GM12878 (cell line): Measurements from ENCODE around the gene SAMSN1. TPM values are rescaled to one million over a fixed set of nuclear protein-coding genes. Genes with fewer than 3 reads are reported as not detected.

Source experiments
- ATAC-seq: fragments of 200-7000 bp; cut with Tn5 transposase; 3 replicates; pipeline ENCODE4 v1.9.1; 2020; ENCODE audit warnings: mild to moderate bottlenecking, moderate library complexity
- BruUV-seq: library from RNA; stranded (reverse); fragments of 400-500 nt; replicated peaks from 2 replicates; lab custom pipeline; 2021; lab: Mats Ljungman, UMichigan
- CTCF ChIA-PET: fragments of 300-600 bp; sonication (Branson Sonifier 250); formaldehyde crosslinking; extraction: SDS; loops from one replicate; lab custom pipeline; 2021; ENCODE audit warnings: inconsistent platforms; lab: Yijun Ruan, JAX
- POLR2A ChIA-PET: fragments of 350-600 bp; formaldehyde crosslinking; extraction: SDS; loops from one replicate; lab custom pipeline; 2021; ENCODE audit warnings: inconsistent platforms; lab: Charles Lee
- RAD21 ChIA-PET: fragments of 300-600 bp; sonication (Branson Sonifier 250); formaldehyde crosslinking; loops from one replicate; lab custom pipeline; 2023; ENCODE audit warnings: antibody characterized with exemption; ENCODE audit not compliant: unreplicated experiment; lab: Charles Lee
- SMC1A ChIA-PET: fragments of 300-600 bp; sonication (Branson Sonifier 250); formaldehyde crosslinking; loops from one replicate; lab custom pipeline; 2023; ENCODE audit not compliant: unreplicated experiment, uncharacterized antibody; lab: Charles Lee
- DNase-seq: peaks from one replicate; pipeline ENCODE4 v3.0.0-alpha.2; 2011; ENCODE audit warnings: low read depth, low spot score
- FAIRE-seq: peaks from 3 replicates; lab custom pipeline; 2011; peaks lifted over from hg19 to GRCh38; lab: Jason Lieb, UNC
- H2AFZ ChIP-seq: 2 replicates; pipeline ENCODE4 v1.6.0; 2011; ENCODE audit warnings: low read depth, low read length, control low read depth; ENCODE audit not compliant: control insufficient read depth
- H3K27ac ChIP-seq: 2 replicates; pipeline ENCODE4 v1.5.1; 2011; ENCODE audit warnings: control low read depth; ENCODE audit not compliant: control insufficient read depth, insufficient read depth
- H3K27me3 ChIP-seq, 2 experiments: replicated peaks in 1 of 2; 2 replicates each; pipeline versions ENCODE4 v1.6.0 to v1.6.1; 2011; ENCODE audit warnings: low read length in 1 of 2; ENCODE audit not compliant: control insufficient read depth in 2 of 2, insufficient read depth in 2 of 2
- H3K36me3 ChIP-seq, 2 experiments: 2 replicates each; pipeline ENCODE4 v1.5.1; 2011; ENCODE audit warnings: low read length in 1 of 2; ENCODE audit not compliant: control insufficient read depth in 2 of 2, insufficient read depth in 2 of 2
- H3K4me1 ChIP-seq: 2 replicates; pipeline ENCODE4 v1.6.1; 2011; ENCODE audit warnings: mild to moderate bottlenecking, low read length, moderate library complexity, mixed read lengths; ENCODE audit not compliant: control insufficient read depth, insufficient read depth
- H3K4me2 ChIP-seq: 2 replicates; pipeline ENCODE4 v1.6.0; 2011; ENCODE audit warnings: control low read depth; ENCODE audit not compliant: control insufficient read depth, insufficient read depth
- H3K4me3 ChIP-seq: fragments of 200-600 bp; sonication (generic); 2 replicates; pipeline ENCODE4 v1.5.1; 2016
- H3K79me2 ChIP-seq: 2 replicates; pipeline ENCODE4 v1.6.0; 2011; ENCODE audit warnings: low read length; ENCODE audit not compliant: control insufficient read depth, insufficient read depth
- H3K9ac ChIP-seq: 2 replicates; pipeline ENCODE4 v1.8.0; 2011; ENCODE audit warnings: low read length, control low read depth, mixed read lengths; ENCODE audit not compliant: control insufficient read depth, insufficient read depth
- H3K9me3 ChIP-seq: replicated peaks from 3 replicates; pipeline ENCODE4 v1.5.1; 2011; ENCODE audit warnings: mild to moderate bottlenecking, low read length; ENCODE audit not compliant: control insufficient read depth, insufficient read depth
- H4K20me1 ChIP-seq: 2 replicates; pipeline ENCODE4 v1.6.0; 2011; ENCODE audit not compliant: control insufficient read depth, insufficient read depth
- CREB1 ChIP-seq: IDR thresholded peaks from 2 replicates; pipeline ENCODE4 v1.6.1; 2012; ENCODE audit warnings: low read depth, mild to moderate bottlenecking, inconsistent platforms
- HSF1 ChIP-seq: fragments of 150-350 bp; IDR thresholded peaks from 2 replicates; pipeline ENCODE4 v1.6.1; 2014; ENCODE audit warnings: mild to moderate bottlenecking, low read depth, low read length
- LARP7 ChIP-seq: fragments of 450-650 bp; IDR thresholded peaks from 2 replicates; pipeline ENCODE4 v1.6.1; 2017; ENCODE audit warnings: mild to moderate bottlenecking
- PKNOX1 ChIP-seq: fragments of 450-650 bp; IDR thresholded peaks from 2 replicates; pipeline ENCODE4 v1.6.1; 2016; ENCODE audit warnings: mild to moderate bottlenecking
- SKIL ChIP-seq: fragments of 450-650 bp; IDR thresholded peaks from 2 replicates; pipeline ENCODE4 v1.6.1; 2017; ENCODE audit warnings: mild to moderate bottlenecking, low read depth, inconsistent platforms; ENCODE audit not compliant: poor library complexity, severe bottlenecking
- TCF3 ChIP-seq: IDR thresholded peaks from 2 replicates; pipeline ENCODE4 v1.6.1; 2012; ENCODE audit warnings: low read depth, mild to moderate bottlenecking, low read length, borderline replicate concordance; ENCODE audit not compliant: insufficient read depth
- USF2 ChIP-seq: IDR thresholded peaks from 2 replicates; pipeline ENCODE4 v1.6.1; 2011; ENCODE audit warnings: low read depth, low read length, improper control_type of control experiment, borderline replicate concordance
- ZZZ3 ChIP-seq: IDR thresholded peaks from 2 replicates; pipeline ENCODE4 v1.6.1; 2011; ENCODE audit warnings: low read depth; ENCODE audit not compliant: control insufficient read depth, insufficient read length
- WGBS: methylation state at CpG from one replicate; pipeline ENCODE4 v1.1.6; 2016; ENCODE audit warnings: low lambda C conversion rate; ENCODE audit not compliant: insufficient replicate concordance, insufficient coverage; ENCODE audit errors: missing lambda C conversion rate; 5-methylcytosine and 5-hydroxymethylcytosine counted together
- in situ Hi-C: fragments of 300-500 bp; cut with MboI; formaldehyde crosslinking; loops from 9 replicates; pipeline ENCODE4 v1.14.3; 2018; ENCODE audit warnings: mixed read lengths
- intact Hi-C: fragments of 100-400 bp; cut with micrococcal nuclease; formaldehyde crosslinking; loops from one replicate; pipeline ENCODE4 v1.14.2; 2022; ENCODE audit not compliant: unreplicated experiment
- polyA plus RNA-seq, 11 experiments: library from polyadenylated mRNA; depleted of rRNA in 4 of 11; unstranded in 6 of 11; stranded (reverse) in 5 of 11; fragments of >200 nt; fragmentation: Nextera tagmentation in 4 of 11; fragmentation: Illumina TruSeq in 1 of 11; extraction: Ambion mirVana in 4 of 11; extraction: Trizol in 1 of 11; gene quantifications; 1 replicate in 1 of 11; 2 replicates in 10 of 11; pipeline versions ENCODE4 v1.2.1 to v1.2.3, GENCODE V29; 2011 to 2016; ENCODE audit warnings: inconsistent platforms in 2 of 11, missing spikeins in 2 of 11, low read depth in 1 of 11
- total RNA-seq, 4 experiments: library from RNA; depleted of rRNA in 3 of 4; stranded (reverse); fragments of >200 nt in 3 of 4; fragmentation: Illumina TruSeq in 1 of 4; extraction: Trizol in 1 of 4; gene quantifications; 2 replicates each; pipeline versions ENCODE4 v1.2.1 to v1.2.3, GENCODE V29; 2013 to 2021

SAMSN1 gene
- total and polyA plus RNA-seq, 10 of the 15 experiments (the other 5 are each of a cell fraction or from before 2014, with no cell fraction given): 23.2 to 102 (median 44.9) TPM

- ChIA-PET POLR2A (no interaction called here), CTCF (no interaction called here), RAD21 (no interaction called here), SMC1A (no interaction called here)
- Histone ChIP-seq H3K36me3 (no peaks in the 10 kb centered on the region), H3K27me3 (no peaks in the 10 kb centered on the region), H3K9me3 (no peaks in the 10 kb centered on the region; the same call in 2 of the 3 replicates), H3K4me3 (no peak overlapping the region), H3K27ac (no peak overlapping the region), H3K9ac (no peak overlapping the region), H4K20me1 (no peaks in the 10 kb centered on the region), H2AFZ (no peak overlapping the region), H3K4me2 (no peak overlapping the region), H3K79me2 (no peaks in the 10 kb centered on the region), H3K4me1 (no peaks in the 10 kb centered on the region)
- in situ Hi-C loops: no loop called here
- WGBS: 0% methylated on average over 1 of the region's 1 CpG
- ATAC-seq: no peak
- TF ChIP-seq HSF1 (no peak), TCF3 (no peak), SKIL (no peak), ZZZ3 (no peak), PKNOX1 (no peak), USF2 (no peak), CREB1 (no peak), LARP7 (no peak)
- intact Hi-C loops: no loop called here
- DNase-seq: no peak
- no peak for FAIRE-seq
- no TSS peak for BruUV-seq
Measured at GRCh38 chr21:14435423-14435822, 110.7 kb downstream of the SAMSN1 start.

Other genes starting within 250 kb of the SAMSN1 start
- 16.2 and 21.1 TPM in 2 replicates for gene HSPA13, start 163.2 kb downstream of the SAMSN1 start, total RNA-seq (2014; rRNA removed)
- 21.7 and 22.1 TPM in 2 replicates for gene HSPA13, start 163.2 kb downstream of the SAMSN1 start, total RNA-seq (2014; rRNA removed; fragmentation: Illumina TruSeq; extraction: Trizol)
- gene HSPA13, start 163.2 kb downstream of the SAMSN1 start, total RNA-seq (2021): 17.4 and 19.4 TPM in 2 replicates
- 22.1 and 36.2 TPM in 2 replicates for gene HSPA13, start 163.2 kb downstream of the SAMSN1 start, polyA plus RNA-seq (2011; rRNA removed)
- 16.6 and 20.7 TPM in 2 replicates for gene HSPA13, start 163.2 kb downstream of the SAMSN1 start, polyA plus RNA-seq (2014; fragmentation: Illumina TruSeq; extraction: Trizol)
- 10 to 100 TPM; 10.0 to 17.7 TPM for gene HSPA13, start 163.2 kb downstream of the SAMSN1 start, polyA plus RNA-seq (2014; fragmentation: Nextera tagmentation; extraction: Ambion mirVana)
- gene HSPA13, start 163.2 kb downstream of the SAMSN1 start, polyA plus RNA-seq (2014; rRNA removed): 10.0 and 10.8 TPM in 2 replicates
- 10 to 100 TPM; 24.5 to 26.9 TPM for gene HSPA13, start 163.2 kb downstream of the SAMSN1 start, polyA plus RNA-seq (2016; fragmentation: Nextera tagmentation; extraction: Ambion mirVana)